AG09309 (cell line): ENCODE results near the gene ITGA2.
A peak's percentile ranks its signal among the peaks of the same experiment; 100 is the strongest.

Experiments used
- DNase-seq: peaks from one replicate; pipeline ENCODE4 v3.0.0-alpha.2; 2010; ENCODE audit warnings: low read depth
- H3K4me3 ChIP-seq: 2 replicates; pipeline ENCODE4 v1.5.1; 2011; ENCODE audit warnings: mild to moderate bottlenecking, low read depth, low read length, moderate library complexity; ENCODE audit not compliant: control insufficient read depth
- TF ChIP-seq, protein P1 (sequence below): IDR thresholded peaks from 2 replicates; pipeline ENCODE4 v1.5.1; 2011; ENCODE audit warnings: mild to moderate bottlenecking, low read depth, low read length, inconsistent platforms; ENCODE audit not compliant: insufficient read depth, control insufficient read depth; ENCODE audit errors: missing control alignments

The ITGA2 gene

DNA sequence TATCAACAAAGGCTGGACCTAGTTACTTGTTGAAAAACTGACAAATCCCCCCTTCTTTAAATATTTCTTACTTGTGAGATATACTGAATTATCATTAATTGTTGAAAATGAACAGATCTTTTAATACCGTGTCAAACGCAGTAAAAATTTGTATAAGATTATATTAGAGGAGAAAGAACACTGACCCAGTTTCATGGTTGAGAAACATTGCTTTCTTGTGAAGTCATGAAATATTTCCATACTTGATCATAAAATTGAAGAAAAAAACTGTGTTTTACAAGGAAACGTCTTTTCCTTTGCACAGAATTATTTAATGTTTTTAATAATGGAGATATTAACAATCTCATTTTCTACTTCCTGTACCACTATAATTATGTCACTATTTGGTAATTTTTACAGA lies 74.6 kb downstream of the ITGA2 start:
- TF ChIP-seq, protein P1, sequence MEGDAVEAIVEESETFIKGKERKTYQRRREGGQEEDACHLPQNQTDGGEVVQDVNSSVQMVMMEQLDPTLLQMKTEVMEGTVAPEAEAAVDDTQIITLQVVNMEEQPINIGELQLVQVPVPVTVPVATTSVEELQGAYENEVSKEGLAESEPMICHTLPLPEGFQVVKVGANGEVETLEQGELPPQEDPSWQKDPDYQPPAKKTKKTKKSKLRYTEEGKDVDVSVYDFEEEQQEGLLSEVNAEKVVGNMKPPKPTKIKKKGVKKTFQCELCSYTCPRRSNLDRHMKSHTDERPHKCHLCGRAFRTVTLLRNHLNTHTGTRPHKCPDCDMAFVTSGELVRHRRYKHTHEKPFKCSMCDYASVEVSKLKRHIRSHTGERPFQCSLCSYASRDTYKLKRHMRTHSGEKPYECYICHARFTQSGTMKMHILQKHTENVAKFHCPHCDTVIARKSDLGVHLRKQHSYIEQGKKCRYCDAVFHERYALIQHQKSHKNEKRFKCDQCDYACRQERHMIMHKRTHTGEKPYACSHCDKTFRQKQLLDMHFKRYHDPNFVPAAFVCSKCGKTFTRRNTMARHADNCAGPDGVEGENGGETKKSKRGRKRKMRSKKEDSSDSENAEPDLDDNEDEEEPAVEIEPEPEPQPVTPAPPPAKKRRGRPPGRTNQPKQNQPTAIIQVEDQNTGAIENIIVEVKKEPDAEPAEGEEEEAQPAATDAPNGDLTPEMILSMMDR: no peak
- DNase-seq: no peak
- H3K4me3 ChIP-seq: no peak overlapping the region

GRCh38 chr5:53066088-53066487 lies 76.9 kb downstream of the ITGA2 start:
- no peak for DNase-seq
- TF ChIP-seq, protein P1: no peak
- H3K4me3 ChIP-seq: no peak overlapping the region

GRCh38 chr5:53067641-53068040 lies 78.5 kb downstream of the ITGA2 start:
- no peak for DNase-seq
- TF ChIP-seq, protein P1: no peak
- H3K4me3 ChIP-seq: no peak overlapping the region

- no peak overlapping the region for H3K4me3 ChIP-seq
- TF ChIP-seq, protein P1: no peak
- DNase-seq: no peak
Measured at GRCh38 chr5:53068291-53068836, 79.2 kb downstream of the ITGA2 start.

- TF ChIP-seq, protein P1: no peak
- DNase-seq: peak; percentile 65
- no peak overlapping the region for H3K4me3 ChIP-seq
Measured at GRCh38 chr5:53069626-53070025, 80.5 kb downstream of the ITGA2 start.

DNA sequence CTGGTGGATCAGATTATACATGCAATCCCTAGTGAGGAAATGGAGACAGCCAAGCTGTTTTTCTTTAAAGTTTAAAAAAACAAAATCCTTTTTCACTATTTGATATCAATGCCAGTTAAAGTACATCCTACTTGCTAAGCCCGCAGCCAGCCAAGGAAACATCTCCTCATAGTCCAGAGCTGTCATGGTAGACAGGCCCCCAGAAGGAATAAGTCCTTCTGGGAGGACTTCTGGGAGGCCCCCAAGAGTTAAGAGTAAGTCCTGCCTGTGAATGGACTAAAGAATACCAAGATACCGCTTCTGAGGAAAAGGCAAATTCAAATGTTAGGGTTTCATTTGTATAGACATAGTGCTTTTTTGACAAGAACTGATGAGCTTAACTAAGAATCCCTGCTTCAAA lies 82.1 kb downstream of the ITGA2 start:
- TF ChIP-seq, protein P1: no peak
- no peak for DNase-seq
- H3K4me3 ChIP-seq: no peak overlapping the region

DNA sequence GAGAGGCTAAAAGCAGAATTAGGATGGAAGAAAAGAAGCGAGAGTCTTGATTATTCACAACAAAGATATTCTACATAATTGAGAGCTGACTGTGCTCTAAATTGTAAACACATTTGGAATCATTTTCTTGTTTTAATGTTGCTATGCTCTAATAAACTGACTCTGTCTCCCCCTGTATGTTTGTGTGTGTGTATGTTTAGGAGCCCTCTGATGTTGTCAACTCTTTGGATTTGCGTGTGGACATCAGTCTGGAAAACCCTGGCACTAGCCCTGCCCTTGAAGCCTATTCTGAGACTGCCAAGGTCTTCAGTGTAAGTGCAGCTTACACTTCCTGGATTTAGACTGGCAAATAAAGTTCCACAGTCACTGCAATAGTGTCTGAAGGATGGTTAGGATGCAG lies 82.6 kb downstream of the ITGA2 start:
- no peak overlapping the region for H3K4me3 ChIP-seq
- peak; percentile 64 for DNase-seq
- TF ChIP-seq, protein P1: peak; percentile 29
